Measurements from ENCODE around the gene SARNP.

SARNP gene

DNA sequence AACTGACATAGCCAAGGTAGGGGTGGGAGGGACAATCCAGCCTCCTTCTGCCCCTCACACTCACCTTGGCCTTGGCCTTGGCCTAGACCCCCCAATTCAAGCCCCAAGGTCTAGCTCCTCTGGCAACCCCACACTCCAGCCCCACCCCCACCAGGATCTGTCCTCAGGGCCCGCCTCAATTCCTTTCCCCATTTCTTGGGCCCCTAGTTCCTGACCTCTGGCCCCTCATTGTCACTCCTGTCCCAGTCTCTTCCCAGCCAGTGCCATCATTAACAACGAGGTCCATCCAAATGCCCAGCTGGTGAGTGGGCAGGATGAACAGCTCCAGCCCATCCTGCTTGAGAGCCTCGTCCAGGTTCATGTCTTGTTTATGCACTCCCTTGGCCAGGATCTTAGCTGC is 81.4 kb downstream of the SARNP start:
- TF ChIP-seq, protein P1, sequence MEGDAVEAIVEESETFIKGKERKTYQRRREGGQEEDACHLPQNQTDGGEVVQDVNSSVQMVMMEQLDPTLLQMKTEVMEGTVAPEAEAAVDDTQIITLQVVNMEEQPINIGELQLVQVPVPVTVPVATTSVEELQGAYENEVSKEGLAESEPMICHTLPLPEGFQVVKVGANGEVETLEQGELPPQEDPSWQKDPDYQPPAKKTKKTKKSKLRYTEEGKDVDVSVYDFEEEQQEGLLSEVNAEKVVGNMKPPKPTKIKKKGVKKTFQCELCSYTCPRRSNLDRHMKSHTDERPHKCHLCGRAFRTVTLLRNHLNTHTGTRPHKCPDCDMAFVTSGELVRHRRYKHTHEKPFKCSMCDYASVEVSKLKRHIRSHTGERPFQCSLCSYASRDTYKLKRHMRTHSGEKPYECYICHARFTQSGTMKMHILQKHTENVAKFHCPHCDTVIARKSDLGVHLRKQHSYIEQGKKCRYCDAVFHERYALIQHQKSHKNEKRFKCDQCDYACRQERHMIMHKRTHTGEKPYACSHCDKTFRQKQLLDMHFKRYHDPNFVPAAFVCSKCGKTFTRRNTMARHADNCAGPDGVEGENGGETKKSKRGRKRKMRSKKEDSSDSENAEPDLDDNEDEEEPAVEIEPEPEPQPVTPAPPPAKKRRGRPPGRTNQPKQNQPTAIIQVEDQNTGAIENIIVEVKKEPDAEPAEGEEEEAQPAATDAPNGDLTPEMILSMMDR (IDR thresholded peaks at IDR 0.05) = no peak

DNA sequence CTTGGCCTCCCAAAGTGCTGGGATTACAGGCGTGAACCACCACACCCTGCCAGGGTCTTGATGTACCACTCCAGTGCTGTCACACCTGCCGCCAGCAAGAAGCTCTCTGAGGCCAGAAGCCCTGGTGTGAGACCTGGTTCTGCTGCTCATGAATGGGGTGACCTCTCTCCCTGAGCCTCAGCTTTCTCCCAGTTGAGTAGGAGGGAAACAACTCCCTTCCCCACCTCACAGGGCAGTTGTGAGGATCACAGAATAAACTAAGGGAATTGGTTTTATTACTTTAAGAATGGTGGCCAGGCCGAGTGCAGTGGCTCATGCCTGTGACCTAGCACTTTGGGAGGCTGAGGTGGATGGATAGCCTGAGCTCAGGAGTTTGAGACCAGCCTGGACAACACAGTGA is 82.9 kb downstream of the SARNP start:
- TF ChIP-seq, protein P1 (IDR thresholded peaks at IDR 0.05) = no peak

DNA sequence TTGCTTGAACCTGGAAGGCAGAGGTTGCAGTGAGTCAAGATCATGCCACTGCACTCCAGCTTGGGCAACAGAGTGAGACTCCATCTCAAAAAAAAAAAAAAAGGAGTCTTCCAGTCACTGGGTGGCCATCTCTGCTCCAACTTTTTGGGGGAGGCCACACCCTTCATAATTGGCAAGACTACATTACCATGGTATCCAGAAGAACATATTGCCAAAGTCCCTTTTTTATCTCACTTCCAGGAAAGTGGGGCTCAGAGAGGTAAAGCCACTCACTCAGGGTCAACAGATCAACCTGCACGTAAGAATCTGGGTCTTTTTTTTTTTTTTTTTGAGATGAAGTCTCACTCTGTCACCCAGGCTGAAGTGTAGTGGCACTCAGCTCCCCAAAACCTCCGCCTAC is 83.7 kb downstream of the SARNP start:
- TF ChIP-seq, protein P1 (IDR thresholded peaks at IDR 0.05) = no peak

DNA sequence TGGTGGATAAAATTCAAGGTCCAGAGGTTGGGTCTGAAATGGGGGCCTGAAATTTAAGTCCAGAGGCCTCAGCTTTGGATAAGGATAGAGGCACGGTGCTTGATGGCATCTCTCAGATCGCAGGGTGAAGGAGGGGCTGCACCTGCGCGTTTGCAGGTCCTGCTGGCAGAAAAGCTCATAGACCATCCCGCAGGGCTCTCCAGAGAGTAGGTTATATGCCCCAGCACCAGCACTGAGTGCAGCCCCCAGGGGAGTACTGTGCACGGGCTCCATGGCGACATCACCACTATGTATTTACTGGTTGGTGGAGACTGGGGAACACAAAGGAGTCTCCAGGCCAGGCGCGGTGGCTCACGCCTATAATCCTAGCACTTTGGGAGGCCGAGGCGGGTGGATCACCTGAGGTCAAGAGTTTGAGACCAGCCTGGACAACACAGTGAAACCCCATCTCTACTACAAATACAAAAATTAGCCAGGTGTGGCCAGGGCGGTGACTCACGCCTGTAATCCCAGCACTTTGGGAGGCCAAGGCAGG is 84.4 kb downstream of the SARNP start:
- TF ChIP-seq, protein P1 (IDR thresholded peaks at IDR 0.05) = no peak

DNA sequence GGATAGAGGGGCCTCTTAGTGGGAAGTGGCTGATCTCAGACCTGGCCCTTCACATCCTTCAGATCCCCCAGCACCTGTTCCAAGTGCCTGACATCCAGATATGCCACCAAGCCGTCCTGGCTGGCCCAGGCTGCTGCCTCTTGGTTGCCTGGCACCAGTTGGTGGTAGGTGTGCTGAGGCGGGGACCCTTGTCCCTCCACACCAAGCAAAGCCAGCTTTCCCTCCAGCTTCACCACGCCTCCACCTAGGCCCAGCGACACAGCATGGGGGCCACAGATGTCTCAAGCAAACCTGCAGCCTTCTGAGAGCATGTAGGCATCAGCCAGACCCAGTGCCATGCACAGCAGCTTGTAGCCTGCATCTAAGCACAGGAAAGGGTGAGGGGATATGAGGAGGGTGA is 85.2 kb downstream of the SARNP start:
- TF ChIP-seq, protein P1 (IDR thresholded peaks at IDR 0.05) = no peak

DNA sequence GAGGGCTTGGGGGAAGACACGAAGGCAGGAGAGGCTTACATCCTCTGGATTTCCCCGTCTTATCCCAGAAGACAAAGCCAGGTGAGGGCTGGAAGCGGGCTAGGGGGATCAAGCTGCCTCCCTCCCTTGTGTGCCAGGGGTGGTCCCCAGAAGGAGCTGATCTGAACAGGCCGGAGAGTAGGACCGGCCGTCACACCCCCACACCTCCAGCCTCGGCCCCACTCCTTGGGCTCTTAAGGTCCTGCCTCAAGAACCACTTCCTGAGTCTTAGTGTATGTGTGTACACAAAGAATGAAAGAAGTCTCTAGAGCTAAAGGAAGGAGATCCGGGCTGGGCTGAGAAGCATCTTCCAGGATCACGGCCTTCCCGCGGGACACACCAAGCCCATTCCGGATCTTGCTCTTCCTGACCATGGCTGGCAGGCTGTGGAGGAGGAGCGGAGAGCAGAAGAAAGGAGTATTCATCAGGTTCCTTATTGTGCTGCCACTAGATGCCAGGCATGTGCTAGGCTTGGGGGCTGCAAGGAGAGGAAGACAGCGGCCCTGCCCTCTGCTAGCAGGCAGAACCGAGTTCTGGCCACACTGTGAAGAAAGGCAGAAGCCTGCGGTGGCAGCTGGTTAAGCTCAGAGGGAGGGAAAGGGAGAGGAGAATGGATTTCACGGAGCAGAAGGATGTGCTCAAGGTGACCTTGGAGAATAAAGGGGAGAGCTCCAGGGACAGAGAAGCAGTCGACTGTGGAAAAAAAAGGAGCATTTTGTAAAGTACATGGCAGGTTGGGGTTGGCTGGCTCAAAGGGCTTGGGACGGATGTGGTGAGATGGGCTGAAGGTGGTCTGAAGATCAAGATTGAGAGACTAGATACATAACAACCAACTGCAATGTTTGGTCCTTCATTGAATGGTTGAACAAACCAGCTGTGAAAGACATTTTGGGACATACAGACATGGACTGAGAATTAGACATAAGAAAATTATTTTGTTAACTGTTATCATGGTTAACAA is 87.4 kb downstream of the SARNP start:
- TF ChIP-seq, protein P1 (IDR thresholded peaks at IDR 0.05) = no peak

DNA sequence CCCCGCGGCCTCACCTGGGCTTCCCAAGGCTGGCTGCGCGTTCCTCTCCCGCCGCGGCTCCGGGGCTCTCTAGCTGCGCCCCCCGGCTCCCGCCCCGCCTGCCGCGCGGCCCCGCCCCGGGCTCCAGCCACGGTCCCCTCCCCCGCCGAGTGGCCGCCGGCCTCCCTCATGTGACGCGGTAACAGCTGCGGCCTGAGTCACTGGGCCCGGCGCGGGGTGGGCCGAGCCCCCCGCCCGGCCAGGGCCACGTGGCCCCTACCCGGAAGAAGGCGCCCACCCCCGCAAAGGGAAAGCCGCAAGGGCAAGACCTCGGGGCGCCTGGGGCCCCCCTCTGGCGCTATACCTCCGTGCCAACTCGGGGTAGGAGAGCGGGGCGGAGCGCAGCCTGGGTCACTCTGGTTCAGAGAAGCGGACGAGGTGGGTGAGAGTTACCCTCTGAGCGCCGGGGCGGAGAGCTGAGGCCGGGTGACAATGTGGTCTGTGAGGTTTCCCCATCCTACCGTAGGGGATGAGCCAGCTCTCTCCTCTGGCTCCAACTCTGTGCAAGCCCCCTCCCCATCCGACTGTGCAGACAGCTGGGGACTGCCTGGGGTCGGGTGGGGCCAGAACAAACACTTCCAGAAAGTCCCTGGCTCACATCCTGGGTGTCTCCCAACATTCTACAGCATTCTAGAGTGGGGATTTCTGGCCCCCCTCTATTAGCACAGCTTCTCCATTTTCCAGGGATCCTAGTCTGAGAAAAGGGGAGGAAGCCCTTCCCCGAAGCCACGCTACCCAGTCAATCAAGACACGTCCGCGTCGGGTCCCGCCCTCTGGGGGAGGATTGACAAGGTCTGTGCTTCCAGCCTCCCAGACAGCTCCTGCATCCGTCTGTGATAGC is 88.3 kb downstream of the SARNP start, which contains the start of gene CD63:
Gene CD63 (minus strand): TSS at position 71 of the 880 bp plus-strand sequence. CDS start 668 bp downstream, outside the sequence.
- TF ChIP-seq, protein P1 (IDR thresholded peaks at IDR 0.05) = no peak
